ENCODE results near the gene ESRRA. TPM values are rescaled to one million over a fixed set of nuclear protein-coding genes. Genes with fewer than 3 reads are reported as not detected.
A peak's percentile ranks its signal among the peaks of the same experiment; 100 is the strongest.

The ESRRA gene
- total and polyA plus RNA-seq, 9 of the 15 experiments (the other 6 are each of a cell fraction or from before 2014, with no cell fraction given): 0.27 to 89.7 (median 23.7) TPM

DNA sequence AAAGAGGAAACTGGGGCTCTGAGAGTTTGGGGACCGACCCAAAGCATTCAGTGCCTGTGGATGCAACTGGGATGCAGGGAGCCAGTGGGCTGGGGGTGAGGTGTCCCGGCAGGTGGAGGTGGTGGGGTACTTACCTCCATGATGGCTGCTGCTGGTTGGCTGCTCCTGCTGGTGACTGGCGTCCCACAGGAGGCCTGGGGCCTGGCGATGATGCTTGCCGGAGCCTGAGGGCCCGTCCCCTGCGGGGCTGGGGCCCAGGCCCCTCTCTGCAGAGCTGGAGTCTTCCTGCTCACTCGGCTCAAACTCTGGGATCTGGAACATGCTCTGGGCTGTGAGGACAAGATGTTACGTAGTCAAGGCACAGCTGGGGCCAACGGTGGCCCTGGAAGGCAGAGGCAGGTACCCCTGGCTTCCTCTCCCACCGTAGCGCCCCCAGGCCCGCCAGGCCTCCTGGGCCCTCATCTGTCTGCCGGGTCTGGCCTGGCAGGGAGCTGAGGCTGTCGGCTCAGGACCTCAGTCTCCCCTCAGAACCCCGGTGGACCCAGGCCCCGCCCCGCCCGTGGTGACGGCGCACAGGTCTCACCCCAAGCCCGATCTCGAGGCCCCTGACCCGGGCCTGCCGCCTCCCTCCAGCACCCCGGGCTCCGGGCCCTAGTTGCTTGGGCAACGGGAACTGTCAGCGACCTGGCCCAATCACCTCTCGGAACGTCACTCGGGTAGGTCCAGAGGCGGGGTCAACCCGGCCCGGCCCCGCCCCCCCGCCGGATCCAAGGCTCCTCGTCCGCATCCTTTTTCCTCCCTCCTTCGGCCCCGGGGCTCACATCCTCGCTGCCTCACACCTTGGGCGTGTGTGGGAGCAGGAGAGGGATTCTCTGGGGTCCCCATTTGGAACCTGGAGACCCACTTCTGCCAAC lies 21.0 kb upstream of the ESRRA start, which contains the start of gene BAD:
Gene BAD (minus strand): TSS at position 618 of the 914 bp plus-strand sequence. CDS start 297 bp downstream, at position 321.
- in situ Hi-C loops (cut with MboI) (no loop called here), intact Hi-C loops (cut with micrococcal nuclease) (no loop called here)
- H3K9me1 ChIP-seq (ENCODE audit: control insufficient read depth, insufficient read depth, low read length): no peaks in the 10 kb centered on the region
- TSS peak; percentile 69 for BruUV-seq (replicated peaks)
- peak within 1 kb of the TSS; percentile 69 to 95 for H3K9ac ChIP-seq (ENCODE audit: insufficient read depth in 1 of 2, low read depth in 2 of 2, low read length in 2 of 2)
- peak within 1 kb of the TSS; percentile 79 for H3K27ac ChIP-seq (ENCODE audit: extremely low read depth, low read depth, low read length)
- ATAC-seq (peak; percentile 96), FAIRE-seq (peak; percentile 98), DNase-seq (ENCODE audit: extremely low read depth in 1 of 4, low spot score in 3 of 4) (peak; percentile 97 to 99 (median 98))
- H3K4me3 ChIP-seq: peak within 1 kb of the TSS; percentile 91
- CTCF ChIA-PET (ENCODE audit: low intra/inter-chr PET ratio): interaction anchor here (0.8 kb wide), 1 partner anchor 13 kb away, joined by 3 read pairs; no protein-coding TSS in a partner anchor
- peaks cover 7 to 43% of the 10 kb centered on the region in 2 experiments; a peak in 4 of 5 replicates for H3K4me1 ChIP-seq (replicated peaks in 1 of 2; ENCODE audit: control insufficient read depth in 2 of 2, insufficient read depth in 2 of 2, low read length in 2 of 2)
- WGBS (ENCODE audit: insufficient coverage, low coverage, missing lambda C conversion rate): 21% methylated on average over 17 of the region's 44 CpGs
- no peaks in the 10 kb centered on the region for H3K27me3 ChIP-seq (ENCODE audit: control insufficient read depth in 2 of 2, insufficient read depth in 2 of 2, low read length in 2 of 2)
- H4K20me1 ChIP-seq (replicated peaks; ENCODE audit: control insufficient read depth, insufficient read depth, low read length): no peaks in the 10 kb centered on the region
- H2AFZ ChIP-seq (ENCODE audit: low read depth, low read length): peak within 1 kb of the TSS; percentile 93
- H3K79me2 ChIP-seq (ENCODE audit: control insufficient read depth, insufficient read depth, low read length): peaks cover 12% of the 10 kb centered on the region; the same call in 1 of the 3 replicates
- POLR2A ChIA-PET: interaction anchor here (0.5 to 5.1 kb wide), 10 partner anchors 10 to 188 kb away, joined by 3 to 54 read pairs (median 4); partner anchors contain the start of genes ESRRA, FERMT3 and STIP1
- peaks cover 4% of the 10 kb centered on the region; the same call in 1 of the 3 replicates for H3K36me3 ChIP-seq (ENCODE audit: control insufficient read depth, insufficient read depth, low read length)
- H3K9me3 ChIP-seq (replicated peaks; ENCODE audit: control insufficient read depth, insufficient read depth, low read depth, low read length): no peaks in the 10 kb centered on the region
- H3K4me2 ChIP-seq (ENCODE audit: insufficient read depth, low read length): peak within 1 kb of the TSS; percentile 80
- TF ChIP-seq NR2C2 (CRISPR knock-in tag; IDR thresholded peaks at IDR 0.05) (no peak), NR2C2 (tag; IDR thresholded peaks at IDR 0.05) (no peak), RBM25 (IDR thresholded peaks at IDR 0.05; ENCODE audit: low read depth, low read length, severe bottlenecking) (peak; percentile 90), NR2F6 (CRISPR knock-in tag; IDR thresholded peaks at IDR 0.05) (no peak), ZNF124 (CRISPR knock-in tag; IDR thresholded peaks at IDR 0.05) (no peak), TEAD1 (CRISPR knock-in tag; IDR thresholded peaks at IDR 0.05) (no peak), XRCC5 (IDR thresholded peaks at IDR 0.05; ENCODE audit: low read depth, low read length) (0 out of 2 replicates have a peak, but pooled peaks have one; percentile 58), HINFP (tag; conservative IDR thresholded peaks at IDR 0.05; ENCODE audit: low read depth) (no peak), HMG20B (CRISPR knock-in tag; IDR thresholded peaks at IDR 0.05) (no peak), RFX5 (IDR thresholded peaks at IDR 0.05; ENCODE audit: low read depth, low read length) (no peak), NR2C1 (IDR thresholded peaks at IDR 0.05) (no peak), NR2C1 (tag; IDR thresholded peaks at IDR 0.05) (0 out of 2 replicates have a peak, but pooled peaks have one; percentile 15), NKRF (IDR thresholded peaks at IDR 0.05; ENCODE audit: borderline replicate concordance) (peak; percentile 47; the same call in 1 of the 2 replicates)
- TF ChIP-seq, protein P1, sequence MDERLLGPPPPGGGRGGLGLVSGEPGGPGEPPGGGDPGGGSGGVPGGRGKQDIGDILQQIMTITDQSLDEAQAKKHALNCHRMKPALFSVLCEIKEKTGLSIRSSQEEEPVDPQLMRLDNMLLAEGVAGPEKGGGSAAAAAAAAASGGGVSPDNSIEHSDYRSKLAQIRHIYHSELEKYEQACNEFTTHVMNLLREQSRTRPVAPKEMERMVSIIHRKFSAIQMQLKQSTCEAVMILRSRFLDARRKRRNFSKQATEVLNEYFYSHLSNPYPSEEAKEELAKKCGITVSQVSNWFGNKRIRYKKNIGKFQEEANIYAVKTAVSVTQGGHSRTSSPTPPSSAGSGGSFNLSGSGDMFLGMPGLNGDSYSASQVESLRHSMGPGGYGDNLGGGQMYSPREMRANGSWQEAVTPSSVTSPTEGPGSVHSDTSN (CRISPR knock-in tag; IDR thresholded peaks at IDR 0.05; ENCODE audit: low read depth): peak; percentile 51
- TF ChIP-seq, protein P1 (tag; conservative IDR thresholded peaks at IDR 0.05; ENCODE audit: low read depth): peak; percentile 91
